KBM-7 (cell line): ENCODE results near the gene COA4.
"Not testable (repeated sequence)": the region's sequence is repeated elsewhere in the genome, so short reads cannot be mapped to it uniquely, and the experiment has no call there.

ENCODE experiments used
- DNase-seq: peaks from one replicate; pipeline ENCODE4 v3.0.0-alpha.2; 2015
- in situ Hi-C: fragments of 300-500 bp; cut with MboI; formaldehyde crosslinking; loops from 2 replicates; pipeline ENCODE4 v1.14.3; 2020; ENCODE audit warnings: low sequenced_read_pairs, low pct_unique_long_range_greater_than_20kb, mixed read lengths

COA4 gene

DNA sequence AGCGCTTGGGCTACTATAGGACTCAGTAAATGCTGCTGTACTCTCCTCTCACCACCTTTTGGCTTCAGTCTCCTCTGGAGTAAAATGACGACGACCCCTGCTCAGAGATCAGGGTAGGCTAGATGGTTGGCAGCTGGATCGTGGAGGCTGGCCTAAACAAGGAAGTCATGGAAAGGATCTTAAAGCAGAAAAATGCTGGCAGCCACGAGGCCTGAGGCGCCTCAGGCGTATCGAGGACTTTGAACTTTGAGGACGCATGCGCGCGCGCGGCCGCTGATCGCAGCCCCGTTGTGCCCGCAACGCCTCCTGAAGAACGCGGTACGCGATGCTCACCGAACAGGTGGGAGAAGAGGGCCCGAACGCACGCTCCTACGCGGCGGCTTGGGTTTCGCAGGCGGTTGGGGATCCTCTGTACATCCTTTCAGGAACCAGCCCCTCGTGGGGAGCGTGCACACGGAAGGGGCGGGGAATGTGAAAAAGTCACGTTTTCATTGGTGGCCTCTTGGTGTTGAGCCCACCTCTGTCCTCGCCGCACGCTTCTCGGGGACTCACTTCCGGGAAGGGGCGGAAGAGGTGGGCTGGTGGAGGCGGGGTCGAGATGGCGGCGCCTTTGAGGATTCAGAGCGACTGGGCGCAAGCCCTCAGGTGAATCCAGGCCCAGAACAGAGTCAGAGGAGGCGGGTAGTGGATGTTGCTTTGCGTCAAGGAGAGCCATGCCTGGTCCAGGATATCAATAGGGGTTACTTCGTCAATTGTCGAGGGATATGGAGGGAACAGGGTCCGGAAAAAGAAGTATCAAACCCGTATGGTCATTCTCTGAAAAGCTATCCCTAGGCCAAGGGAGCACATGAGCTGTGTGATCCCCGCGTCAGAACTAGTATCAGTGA is at the start of gene COA4, which contains the start of gene PAAF1:
Gene COA4 (minus strand): TSS at position 423 of the 887 bp plus-strand sequence. CDS start 3,468 bp downstream, outside the sequence.
Gene PAAF1 (plus strand): TSS at position 576 of the 887 bp plus-strand sequence. CDS start 23 bp downstream, at position 599.
- in situ Hi-C loops = no loop called here
- DNase-seq = peak; percentile 99

DNA sequence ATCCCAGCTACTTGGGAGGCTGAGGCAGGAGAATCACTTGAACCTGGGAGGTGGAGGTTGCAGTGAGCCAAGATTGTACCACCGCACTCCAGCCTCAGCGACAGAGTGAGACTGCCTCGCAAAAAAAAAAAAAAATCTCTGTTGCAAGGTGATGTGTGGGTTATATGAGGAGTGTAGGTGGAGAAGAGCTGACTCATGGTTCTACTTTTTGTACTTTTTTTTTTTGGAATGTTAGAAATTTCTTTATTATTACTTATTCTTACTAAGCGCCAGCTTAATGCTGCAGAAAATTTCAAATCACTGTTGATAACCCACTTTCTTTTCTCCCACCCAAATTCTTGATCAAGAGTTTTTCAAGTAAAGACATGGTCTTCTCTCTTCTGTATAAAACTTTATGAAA is 44.5 kb upstream of the COA4 start:
- DNase-seq = no peak
- in situ Hi-C loops = no loop called here

DNA sequence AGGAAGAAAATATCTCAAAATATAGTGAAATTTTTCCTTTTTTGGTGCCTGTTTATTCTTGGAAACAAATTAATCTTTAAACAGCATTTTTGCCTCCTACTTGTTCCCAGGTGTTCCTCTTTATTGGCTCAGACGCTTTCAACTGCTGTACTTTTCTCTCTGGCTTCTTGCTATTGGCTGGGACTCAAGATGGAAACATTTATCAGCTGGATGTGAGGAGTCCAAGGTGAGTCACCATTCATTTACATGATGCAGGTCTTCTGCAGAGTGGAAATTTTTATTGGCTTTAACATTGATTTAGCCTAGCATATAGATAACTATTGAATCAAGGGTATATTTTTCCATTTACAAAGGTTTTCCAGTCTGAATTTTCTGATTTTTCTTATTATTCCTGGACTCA is 39.8 kb upstream of the COA4 start:
- in situ Hi-C loops = no loop called here
- no peak for DNase-seq

DNA sequence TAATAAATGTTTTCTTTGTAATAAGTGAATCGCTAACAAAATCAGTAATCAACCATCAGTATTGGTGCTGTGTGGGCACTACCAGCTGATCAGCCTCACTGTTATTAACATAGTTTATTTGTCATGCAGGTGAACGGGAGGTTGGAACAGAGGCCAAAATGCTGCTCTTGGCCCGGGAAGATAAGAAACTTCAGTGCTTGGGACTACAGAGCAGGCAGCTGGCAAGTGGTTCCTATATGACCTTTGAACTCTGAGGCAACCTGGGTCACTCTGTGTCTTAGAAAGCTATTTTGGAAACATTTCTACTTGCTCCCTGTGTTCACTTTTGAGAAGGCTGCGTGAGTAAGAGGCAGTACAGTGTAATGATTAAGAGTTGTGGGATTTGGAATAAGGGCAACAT is 37.6 kb upstream of the COA4 start:
- no peak for DNase-seq
- in situ Hi-C loops = no loop called here

DNA sequence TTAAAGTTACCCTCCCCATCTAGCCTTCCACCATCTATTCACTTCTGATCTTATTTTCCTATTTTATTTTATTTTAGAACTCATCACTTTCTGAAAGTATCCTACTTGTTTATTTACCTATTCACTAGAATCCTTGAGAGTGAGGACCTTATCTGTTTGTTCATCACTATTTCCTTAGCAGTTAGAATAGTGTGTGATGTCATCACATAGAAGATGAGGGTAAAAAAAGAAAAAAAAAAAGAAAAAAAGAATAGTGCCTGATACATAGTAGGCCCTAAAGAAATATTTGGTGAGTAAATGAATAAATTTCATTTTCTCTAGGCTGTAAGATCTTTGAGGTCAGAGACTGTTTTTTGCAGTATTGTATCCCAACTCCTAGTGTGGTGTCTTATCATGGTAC is 36.8 kb upstream of the COA4 start:
- in situ Hi-C loops = no loop called here
- no peak for DNase-seq

DNA sequence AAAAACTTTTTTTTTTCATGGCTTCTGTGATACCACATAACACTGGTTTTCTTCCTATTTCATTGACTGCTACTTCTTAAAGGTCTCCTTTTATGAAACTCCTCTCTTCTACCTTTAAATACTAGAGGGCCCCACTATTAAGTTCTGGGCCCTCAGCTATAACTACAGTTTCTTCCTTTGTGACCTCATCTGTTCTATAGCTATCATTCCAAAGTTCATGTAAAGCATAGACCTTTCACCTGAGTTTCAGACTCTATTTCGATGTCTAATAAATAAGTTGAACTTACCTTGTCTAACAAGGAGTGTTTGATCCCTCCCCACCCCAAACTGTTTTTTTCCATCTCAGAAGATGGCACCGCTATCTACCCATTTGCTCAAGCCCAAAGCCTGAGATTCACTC is 35.4 kb upstream of the COA4 start:
- DNase-seq = no peak
- in situ Hi-C loops = no loop called here

DNA sequence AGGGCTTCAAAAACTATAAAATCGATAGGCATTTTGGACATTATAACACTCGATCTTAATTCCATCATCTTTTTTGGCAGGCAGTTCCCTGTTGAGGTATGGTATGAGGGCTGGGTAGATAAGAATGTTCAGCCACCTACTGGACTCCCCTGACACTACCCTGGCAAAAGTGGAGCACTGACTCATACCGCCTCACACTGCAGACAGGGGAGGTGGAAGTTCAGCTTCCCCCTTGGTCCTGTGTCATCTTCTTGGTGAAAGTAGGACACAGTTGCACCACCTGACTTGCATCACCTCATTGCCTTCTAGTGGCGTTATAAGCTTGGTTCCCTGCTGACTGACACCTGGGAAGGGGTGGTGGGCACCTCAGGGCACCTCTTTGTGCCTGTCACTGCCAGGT is 30.5 kb upstream of the COA4 start:
- in situ Hi-C loops = no loop called here
- peak; percentile 31 for DNase-seq

DNA sequence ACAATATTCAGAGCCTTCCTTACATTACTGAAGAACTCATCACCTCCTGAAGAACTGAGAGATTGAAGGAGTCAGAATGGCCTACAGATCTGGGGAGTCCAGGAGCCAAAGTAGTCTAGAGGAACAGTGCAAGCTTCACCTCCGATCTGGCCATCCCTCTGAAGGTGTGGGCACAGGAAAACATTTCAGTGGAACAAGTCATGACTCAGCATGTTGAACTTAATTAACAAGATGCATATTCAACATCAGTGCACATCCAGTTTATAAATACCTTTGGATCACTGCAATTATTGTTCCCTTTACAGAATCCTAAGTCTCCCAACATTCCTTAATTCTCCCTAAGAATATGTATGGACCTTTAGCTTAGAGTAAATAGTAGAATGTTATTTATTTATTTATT is 25.7 kb upstream of the COA4 start:
- DNase-seq = no peak
- in situ Hi-C loops = no loop called here

DNA sequence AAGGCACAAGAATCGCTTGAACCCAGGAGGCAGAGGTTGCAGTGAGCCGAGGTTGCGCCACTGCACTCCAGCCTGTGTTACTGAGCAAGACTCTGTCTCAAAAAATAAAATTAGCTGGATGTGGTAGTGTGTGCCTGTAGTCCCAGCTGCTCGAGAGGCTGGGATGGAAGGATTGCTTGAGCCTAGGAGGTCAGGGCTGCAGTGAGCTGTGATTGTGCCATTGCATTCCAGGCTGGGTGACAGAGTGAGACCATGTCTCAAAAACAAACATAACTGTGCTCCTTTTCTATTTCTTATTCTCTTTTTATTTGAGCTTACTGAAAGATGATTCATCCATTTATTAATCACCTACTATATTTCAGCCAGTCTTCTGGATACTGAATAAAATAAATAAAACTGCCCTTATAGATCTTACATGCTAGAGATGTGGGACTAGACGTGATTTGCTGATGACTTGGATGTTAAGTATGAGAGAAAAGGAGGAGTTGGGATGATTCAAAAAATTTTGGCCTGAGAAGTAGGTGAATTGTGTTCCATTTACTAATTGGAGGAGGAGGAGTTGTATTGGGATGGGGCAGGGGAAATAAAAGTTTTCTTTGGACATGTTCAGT is 18.2 kb upstream of the COA4 start:
- in situ Hi-C loops = no loop called here
- no peak for DNase-seq

DNA sequence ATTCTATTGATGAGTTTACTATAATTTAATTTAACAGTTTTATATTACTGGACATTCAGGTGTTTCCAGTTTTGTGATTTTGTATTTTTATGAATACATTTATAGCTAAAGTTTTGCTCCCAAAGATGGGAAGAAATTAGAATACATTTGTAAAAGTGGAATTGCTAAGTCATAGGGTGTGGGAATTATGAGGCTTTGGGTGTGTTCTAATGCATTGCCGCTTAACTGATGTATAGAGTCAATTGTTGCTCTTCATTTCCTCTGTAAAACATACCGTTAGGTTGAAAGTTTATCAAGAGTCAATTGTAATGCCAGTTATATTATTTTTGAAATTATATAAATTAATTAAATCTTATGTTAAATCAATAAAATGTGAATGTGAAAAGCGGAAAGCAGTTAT is 16.4 kb upstream of the COA4 start:
- DNase-seq = no peak
- in situ Hi-C loops = no loop called here

DNA sequence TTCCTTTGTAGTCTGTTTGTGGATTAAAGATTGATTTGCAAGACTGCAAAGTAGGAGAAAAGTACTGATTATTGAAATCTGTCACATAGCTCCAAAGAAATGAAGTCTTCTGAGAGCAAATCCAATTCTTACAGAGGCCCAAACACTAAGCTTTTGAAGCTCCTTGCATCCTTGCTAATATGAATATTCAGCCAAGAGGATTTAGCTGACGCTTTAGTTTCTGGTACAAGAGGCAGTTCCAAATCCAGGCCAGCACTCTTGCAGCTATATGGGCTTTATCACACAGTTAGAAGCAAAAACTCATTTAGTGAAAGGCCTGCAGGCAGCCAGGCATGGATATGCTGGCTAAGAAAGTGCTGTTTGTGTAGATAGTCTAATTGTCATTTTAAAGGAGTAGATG is 12.9 kb upstream of the COA4 start:
- in situ Hi-C loops = no loop called here
- no peak for DNase-seq

DNA sequence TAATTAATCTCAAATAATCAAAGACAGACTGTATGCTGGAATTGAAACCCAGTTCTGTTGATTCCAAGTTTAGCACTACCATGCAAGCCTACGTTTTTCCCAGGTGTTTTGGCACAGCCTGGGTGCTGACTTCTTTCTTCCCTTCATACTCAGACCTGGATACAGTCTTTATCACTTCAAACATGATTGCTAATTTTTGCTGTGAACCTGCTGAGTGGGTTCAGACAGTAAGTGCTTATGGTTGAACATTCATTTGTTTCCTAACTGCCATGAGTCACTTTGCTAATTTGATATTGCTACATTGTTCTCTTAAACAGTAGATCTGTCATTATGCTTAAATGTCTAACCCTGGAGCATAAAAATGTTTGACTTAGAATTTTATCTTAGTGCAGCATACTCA is 12.4 kb upstream of the COA4 start:
- no peak for DNase-seq
- in situ Hi-C loops = no loop called here

DNA sequence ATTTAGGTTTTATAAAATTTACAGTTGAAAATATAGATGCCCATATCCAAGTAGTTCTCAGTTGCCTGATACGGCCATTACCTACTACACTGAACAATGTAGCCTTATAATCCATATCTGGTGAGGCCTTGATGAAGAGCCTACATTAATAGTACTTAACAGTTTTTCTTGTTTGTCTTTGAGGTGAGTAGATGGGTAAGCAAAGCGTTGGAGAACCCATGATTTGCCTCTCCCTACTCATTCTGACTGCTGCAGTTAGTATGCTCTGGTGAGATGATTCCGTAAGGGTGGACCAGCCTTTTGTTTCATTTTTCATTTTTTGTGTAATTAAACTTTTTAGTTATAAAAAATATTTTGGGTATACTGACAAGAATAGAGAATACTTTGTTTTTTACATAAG is 11.6 kb upstream of the COA4 start:
- DNase-seq = no peak
- in situ Hi-C loops = no loop called here

DNA sequence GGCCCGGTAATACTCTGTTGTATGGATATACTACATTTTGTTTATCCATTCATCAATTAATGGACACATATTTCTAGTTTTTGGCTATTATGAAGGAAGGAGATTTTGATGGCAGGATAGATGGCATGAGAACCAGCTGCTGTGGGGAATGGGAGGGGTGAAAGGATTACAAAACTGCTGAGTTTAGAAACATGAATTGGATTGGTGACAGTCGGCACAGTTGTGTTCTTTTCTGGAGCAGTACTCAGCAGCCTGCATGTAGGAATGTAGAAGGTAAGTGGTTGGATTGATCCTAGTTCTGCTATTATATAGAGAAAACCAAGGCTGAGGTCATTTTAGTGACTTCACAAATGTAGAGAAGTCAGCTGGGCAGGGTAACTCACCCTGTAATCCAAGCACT is 7.2 kb upstream of the COA4 start:
- in situ Hi-C loops = no loop called here
- DNase-seq = no peak

DNA sequence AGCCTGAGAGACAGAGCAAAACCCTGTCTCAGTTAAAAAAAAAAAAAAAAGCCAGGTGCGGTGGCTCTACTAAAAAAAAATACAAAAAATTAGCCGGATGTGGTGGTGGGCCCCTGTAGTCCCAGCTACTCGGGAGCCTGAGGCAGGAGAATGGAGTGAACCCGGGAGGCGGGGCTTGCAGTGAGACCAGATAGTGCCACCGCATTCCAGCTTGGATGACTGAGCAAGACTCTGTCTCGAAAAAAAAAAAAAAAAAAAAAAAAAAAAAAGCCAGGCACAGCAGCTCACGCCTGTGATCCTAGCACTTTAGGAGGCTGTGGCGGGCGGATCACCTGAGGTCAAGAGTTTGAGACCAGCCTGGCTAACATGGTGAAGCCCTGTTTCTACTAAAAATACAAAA is 3.8 kb upstream of the COA4 start:
- DNase-seq, in situ Hi-C loops: not testable (repeated sequence)

DNA sequence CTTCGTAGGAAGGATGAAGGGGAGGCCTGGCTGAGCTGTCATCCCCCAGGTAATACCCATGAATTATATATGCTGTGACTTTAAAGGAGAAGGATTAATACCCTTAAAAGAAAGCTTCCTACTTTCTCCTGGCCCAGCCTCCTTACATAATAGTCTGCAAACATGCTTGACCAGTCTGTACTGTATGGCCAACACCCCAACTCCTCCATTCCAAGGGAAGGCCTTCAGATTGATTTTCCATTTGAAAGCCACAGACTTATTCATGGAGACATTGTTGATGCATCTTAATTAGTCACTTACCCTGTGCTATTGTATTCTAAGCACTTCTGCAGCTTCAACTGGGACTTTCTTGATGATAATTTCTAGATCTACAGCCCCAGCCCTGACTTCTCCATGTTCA is 2.1 kb upstream of the COA4 start:
- DNase-seq = no peak

DNA sequence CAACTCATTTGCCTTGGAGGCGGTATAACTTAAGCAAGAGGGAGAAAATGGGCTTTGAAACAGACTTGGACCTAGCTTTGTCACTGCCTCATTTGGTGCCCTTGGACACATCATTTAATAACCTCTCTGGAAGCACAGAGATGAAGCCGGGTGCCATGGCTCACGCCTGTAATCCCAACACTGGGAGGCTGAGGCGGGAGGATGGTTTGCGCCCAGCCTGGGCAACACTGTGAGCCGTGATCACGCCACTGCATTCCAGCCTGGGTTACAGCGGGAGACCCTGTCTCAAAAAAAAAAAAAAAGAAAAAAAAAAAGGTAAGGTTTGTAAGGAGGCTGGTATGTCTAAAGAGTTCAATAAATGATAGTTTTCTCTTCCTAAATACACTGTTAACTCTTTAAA is 806 bp downstream of the COA4 start:
- DNase-seq = peak; percentile 23
- in situ Hi-C loops = no loop called here

More for the DNA sequence above, 2.1 kb upstream of the COA4 start:
- in situ Hi-C loops = no loop called here

DNA sequence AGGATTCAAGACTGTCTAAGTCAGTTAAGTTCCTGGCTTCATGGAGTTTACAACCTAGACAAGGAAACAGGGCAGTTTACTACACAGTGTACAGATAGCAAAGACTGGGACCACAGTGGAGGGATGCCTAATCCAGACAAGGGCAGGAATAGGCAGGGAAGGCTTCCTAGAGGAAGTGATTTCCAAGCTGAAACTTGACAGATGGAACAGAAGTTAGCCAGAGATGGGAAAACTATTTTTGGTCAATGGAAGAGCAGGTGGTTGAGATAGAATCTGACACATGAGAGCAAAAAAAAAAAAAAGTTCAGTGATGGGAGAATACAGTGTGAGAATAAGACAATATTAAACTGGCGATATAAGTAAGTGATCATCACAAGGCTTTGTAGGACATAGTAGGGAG is 1.3 kb downstream of the COA4 start:
- no peak for DNase-seq
- in situ Hi-C loops = no loop called here

DNA sequence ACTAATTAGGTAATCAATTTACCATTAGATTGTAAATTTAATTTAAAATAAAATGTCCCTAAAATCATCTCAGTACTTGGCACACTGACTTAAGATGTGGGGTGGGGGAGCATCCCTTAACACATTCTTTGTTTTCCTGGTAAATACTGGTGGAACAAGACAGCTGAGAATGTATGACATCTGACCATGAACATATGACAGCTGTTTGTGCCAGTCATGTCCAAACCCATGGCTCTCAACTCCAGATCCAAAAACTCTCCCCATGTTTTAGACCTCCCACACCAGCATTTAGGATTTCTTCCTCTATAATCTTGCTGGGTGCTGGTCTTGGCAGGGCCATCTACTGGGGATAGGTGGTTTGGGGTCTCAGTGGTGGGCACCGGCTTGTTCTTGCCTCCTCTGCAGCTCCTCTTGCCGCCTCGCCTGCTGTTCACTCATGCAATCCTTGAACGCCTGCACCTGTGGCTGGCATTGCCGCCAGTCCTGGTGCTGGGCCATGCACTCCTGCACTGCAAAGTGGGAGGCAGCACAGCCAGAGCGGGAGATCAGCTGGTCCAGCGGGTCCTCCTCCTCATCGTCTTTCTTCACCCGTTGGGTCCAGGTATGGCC is 3.8 kb downstream of the COA4 start:
- no peak for DNase-seq
- in situ Hi-C loops = no loop called here

DNA sequence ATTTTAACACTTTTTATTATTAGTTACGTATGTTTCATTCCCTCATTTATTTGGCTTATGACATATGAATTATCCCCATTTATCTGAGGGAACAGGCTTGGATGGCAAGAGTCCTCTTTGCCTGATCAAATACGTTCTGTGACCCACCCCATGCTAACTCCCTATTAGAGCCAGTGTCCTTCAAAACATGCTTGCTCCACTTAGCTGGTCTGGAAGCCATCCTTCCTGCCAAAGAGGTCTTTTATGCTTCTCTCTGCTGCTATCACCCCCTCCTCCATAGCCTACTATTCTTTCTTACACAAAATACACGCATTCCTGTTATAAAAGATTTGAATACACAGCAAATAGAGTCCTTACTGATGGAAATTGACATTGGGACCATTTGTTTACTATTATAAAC is 6.4 kb downstream of the COA4 start:
- in situ Hi-C loops = no loop called here
- no peak for DNase-seq
